ENCODE results near the gene MSL3B.

MSL3B gene

DNA sequence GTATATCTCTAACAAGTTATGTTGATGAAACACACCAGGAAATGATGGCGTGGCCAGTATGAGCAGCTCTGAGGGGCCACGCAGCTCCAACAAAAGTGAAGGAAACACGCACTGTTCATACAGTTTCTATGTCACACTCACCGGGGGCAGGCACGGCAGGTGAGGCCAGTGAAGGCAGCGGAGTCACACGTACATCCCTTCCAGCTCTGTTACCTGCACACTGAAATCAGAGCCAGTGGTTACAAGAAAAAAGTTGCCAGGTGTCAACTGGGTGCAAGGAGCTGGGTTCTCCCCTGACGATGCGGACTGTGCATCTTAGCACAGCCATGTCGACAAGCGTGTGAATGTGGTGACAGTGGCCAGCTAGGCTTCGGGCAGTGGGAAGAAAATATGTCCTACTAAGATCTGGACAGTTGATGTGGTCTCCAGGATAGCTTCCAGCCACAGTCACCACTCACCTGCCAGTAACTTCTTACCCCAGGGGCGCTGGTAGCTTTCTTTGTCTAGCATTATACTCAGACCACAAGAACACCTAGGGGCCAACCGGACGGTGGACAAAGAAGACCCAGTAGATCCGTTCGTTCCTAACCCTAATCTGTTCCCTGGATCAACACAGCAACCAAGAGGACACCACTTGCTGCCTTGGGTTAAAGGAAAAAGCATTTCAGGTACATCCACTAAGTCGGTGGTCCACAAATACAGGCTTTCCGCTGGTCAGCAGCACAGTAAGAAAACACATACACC, 23.9 kb downstream of the MSL3B start:
- no peaks in the 10 kb centered on the region for H3K9me3 ChIP-seq (ENCODE audit: low read length)
- H3K4me1 ChIP-seq (ENCODE audit: low read length) = no peaks in the 10 kb centered on the region
- H3K36me3 ChIP-seq (ENCODE audit: insufficient read depth, low read length) = peaks cover 51% of the 10 kb centered on the region; the same call in 1 of the 2 replicates
- H3K9ac ChIP-seq (ENCODE audit: low read length) = no peak overlapping the region
- no peak overlapping the region for H3K4me2 ChIP-seq (ENCODE audit: low read depth, low read length, poor library complexity, severe bottlenecking)
- H4K20me1 ChIP-seq (ENCODE audit: insufficient read depth, low read depth, low read length) = no peaks in the 10 kb centered on the region
- DNase-seq = no peak
- H3K9me2 ChIP-seq (replicated peaks; ENCODE audit: insufficient read depth, low read length) = no peaks in the 10 kb centered on the region
- no peak overlapping the region for H3K27ac ChIP-seq (ENCODE audit: low read length)
- no peak overlapping the region for H2AFZ ChIP-seq (ENCODE audit: low read length)
- H3K4me3 ChIP-seq (ENCODE audit: low read length) = no peak overlapping the region
- peaks cover 48% of the 10 kb centered on the region for H3K79me2 ChIP-seq (ENCODE audit: low read length)
- H3K27me3 ChIP-seq (ENCODE audit: low read length) = no peaks in the 10 kb centered on the region

DNA sequence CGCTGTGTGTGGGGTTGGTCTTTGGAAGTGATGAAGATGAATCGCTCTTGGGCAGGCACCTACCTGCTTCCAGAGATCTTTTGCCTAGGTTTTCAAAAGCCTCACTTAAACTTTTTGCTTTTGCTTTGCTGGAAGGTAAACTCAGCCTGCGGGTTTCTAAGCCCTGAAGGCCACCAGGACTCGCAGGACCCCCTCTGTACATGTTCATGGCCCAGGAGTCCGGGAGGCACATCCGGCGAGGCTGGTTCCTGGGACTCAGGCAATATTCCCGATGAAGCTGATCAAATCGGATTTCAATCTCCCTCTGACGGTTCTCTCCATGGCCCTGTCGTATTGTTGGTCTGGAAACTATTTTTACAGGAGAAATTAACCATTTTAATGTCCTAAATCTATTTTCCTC, 27.0 kb downstream of the MSL3B start:
- Histone ChIP-seq H3K4me2 (ENCODE audit: low read depth, low read length, poor library complexity, severe bottlenecking) (no peak overlapping the region), H3K36me3 (ENCODE audit: insufficient read depth, low read length) (peaks cover 69% of the 10 kb centered on the region), H3K9me2 (replicated peaks; ENCODE audit: insufficient read depth, low read length) (no peaks in the 10 kb centered on the region)

DNA sequence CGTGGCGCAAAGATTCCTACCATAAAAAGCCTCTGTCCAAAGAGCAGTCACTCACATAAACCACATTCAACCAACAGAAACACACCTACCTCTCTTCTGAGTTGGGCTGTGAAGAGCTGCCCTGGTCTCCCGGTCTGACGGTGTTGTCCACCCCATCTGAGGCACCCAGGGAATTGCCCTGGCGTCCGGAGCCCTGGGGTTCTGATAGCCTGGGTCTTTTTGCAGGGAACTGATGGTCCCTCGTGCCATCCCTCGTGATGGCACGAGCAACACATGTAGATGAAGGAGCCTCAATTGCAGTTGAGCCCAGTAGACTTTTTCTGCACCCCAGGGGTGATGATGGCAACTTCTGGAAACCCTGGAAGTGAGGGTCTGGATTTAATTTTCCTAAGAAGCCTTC, 27.7 kb downstream of the MSL3B start:
- DNase-seq = no peak
- Histone ChIP-seq H3K4me3 (ENCODE audit: low read length) (no peak overlapping the region), H3K79me2 (ENCODE audit: low read length) (peaks cover 65% of the 10 kb centered on the region), H3K36me3 (ENCODE audit: insufficient read depth, low read length) (peaks cover 75% of the 10 kb centered on the region), H4K20me1 (ENCODE audit: insufficient read depth, low read depth, low read length) (no peaks in the 10 kb centered on the region), H3K9me2 (replicated peaks; ENCODE audit: insufficient read depth, low read length) (no peaks in the 10 kb centered on the region), H3K4me1 (ENCODE audit: low read length) (peaks cover 4% of the 10 kb centered on the region; the same call in 1 of the 2 replicates), H2AFZ (ENCODE audit: low read length) (no peak overlapping the region), H3K9ac (ENCODE audit: low read length) (no peak overlapping the region), H3K9me3 (ENCODE audit: low read length) (no peaks in the 10 kb centered on the region), H3K27me3 (ENCODE audit: low read length) (no peaks in the 10 kb centered on the region), H3K4me2 (ENCODE audit: low read depth, low read length, poor library complexity, severe bottlenecking) (no peak overlapping the region), H3K27ac (ENCODE audit: low read length) (no peak overlapping the region)

More for the DNA sequence above, 27.0 kb downstream of the MSL3B start:
- DNase-seq = no peak
- no peaks in the 10 kb centered on the region for H3K9me3 ChIP-seq (ENCODE audit: low read length)
- no peak overlapping the region for H2AFZ ChIP-seq (ENCODE audit: low read length)
- H3K27ac ChIP-seq (ENCODE audit: low read length) = no peak overlapping the region
- no peaks in the 10 kb centered on the region for H3K27me3 ChIP-seq (ENCODE audit: low read length)
- no peaks in the 10 kb centered on the region for H4K20me1 ChIP-seq (ENCODE audit: insufficient read depth, low read depth, low read length)
- H3K79me2 ChIP-seq (ENCODE audit: low read length) = peaks cover 65% of the 10 kb centered on the region
- no peaks in the 10 kb centered on the region for H3K4me1 ChIP-seq (ENCODE audit: low read length)
- H3K9ac ChIP-seq (ENCODE audit: low read length) = no peak overlapping the region
- no peak overlapping the region for H3K4me3 ChIP-seq (ENCODE audit: low read length)

DNA sequence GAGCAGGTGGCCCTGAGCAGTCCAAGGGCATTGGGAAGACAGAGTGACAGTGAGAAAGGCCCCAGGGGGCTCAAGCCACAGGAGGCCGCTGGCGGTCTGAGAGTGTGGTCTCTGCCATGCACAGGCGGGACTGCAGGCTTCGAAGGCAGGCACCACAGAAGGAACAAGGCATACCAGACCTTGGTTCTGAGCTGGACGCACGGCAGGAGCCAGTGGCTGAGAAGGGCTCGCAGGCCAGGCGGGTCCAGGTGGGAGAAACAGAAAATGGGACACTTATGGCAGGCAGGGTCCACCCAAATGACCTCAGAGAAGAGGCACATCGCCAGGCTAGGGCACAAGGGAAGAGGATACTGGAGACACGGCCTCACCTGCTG, 28.8 kb downstream of the MSL3B start:
- no peaks in the 10 kb centered on the region for H3K9me2 ChIP-seq (replicated peaks; ENCODE audit: insufficient read depth, low read length)
- DNase-seq = no peak
- H3K79me2 ChIP-seq (ENCODE audit: low read length) = peaks cover 65% of the 10 kb centered on the region
- no peak overlapping the region for H3K27ac ChIP-seq (ENCODE audit: low read length)
- H2AFZ ChIP-seq (ENCODE audit: low read length) = no peak overlapping the region
- H3K4me1 ChIP-seq (ENCODE audit: low read length) = peaks cover 13% of the 10 kb centered on the region
- H3K36me3 ChIP-seq (ENCODE audit: insufficient read depth, low read length) = peaks cover 79% of the 10 kb centered on the region
- no peak overlapping the region for H3K9ac ChIP-seq (ENCODE audit: low read length)
- H3K4me3 ChIP-seq (ENCODE audit: low read length) = no peak overlapping the region
- H4K20me1 ChIP-seq (ENCODE audit: insufficient read depth, low read depth, low read length) = no peaks in the 10 kb centered on the region
- no peaks in the 10 kb centered on the region for H3K9me3 ChIP-seq (ENCODE audit: low read length)
- no peaks in the 10 kb centered on the region for H3K27me3 ChIP-seq (ENCODE audit: low read length)
- no peak overlapping the region for H3K4me2 ChIP-seq (ENCODE audit: low read depth, low read length, poor library complexity, severe bottlenecking)

DNA sequence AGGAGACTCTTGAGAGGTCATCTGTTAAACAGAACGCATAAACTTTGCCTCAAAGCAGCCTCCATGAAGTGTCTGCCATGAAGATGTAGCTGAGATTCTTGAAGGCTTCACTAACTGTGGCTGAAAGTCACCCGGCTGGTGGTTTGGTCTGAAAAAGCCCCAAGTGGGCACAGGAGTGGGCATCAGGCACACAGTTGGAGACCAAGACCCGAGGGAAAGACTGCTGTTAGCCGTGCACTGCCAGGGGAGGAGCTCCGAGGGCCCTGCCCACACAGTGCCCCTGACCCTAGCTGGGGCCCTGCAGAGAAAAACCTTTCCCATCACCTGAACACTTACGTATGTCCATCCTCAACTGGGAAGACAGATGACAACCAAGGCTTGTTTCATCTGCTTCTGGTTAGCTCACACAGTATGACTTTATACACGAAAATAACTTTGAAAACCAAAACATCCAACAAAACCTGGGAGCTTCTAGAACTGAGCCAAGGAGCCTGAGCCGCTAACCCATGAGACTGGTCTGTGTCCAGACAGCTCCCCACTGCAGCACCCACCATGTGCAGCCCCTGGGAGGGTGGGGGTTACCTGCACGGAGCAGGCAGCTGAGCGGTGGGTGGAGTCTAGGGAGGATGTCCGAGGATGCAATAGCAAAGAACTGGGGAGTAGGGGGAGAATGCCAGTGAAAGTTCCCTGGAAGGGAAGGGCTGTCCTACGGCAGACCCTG, 29.3 kb downstream of the MSL3B start:
- H3K4me3 ChIP-seq (ENCODE audit: low read length) = no peak overlapping the region
- H3K9me3 ChIP-seq (ENCODE audit: low read length) = no peaks in the 10 kb centered on the region
- no peak overlapping the region for H3K27ac ChIP-seq (ENCODE audit: low read length)
- no peak overlapping the region for H2AFZ ChIP-seq (ENCODE audit: low read length)
- H3K27me3 ChIP-seq (ENCODE audit: low read length) = no peaks in the 10 kb centered on the region
- peaks cover 60% of the 10 kb centered on the region for H3K79me2 ChIP-seq (ENCODE audit: low read length)
- no peak overlapping the region for H3K9ac ChIP-seq (ENCODE audit: low read length)
- H3K4me2 ChIP-seq (ENCODE audit: low read depth, low read length, poor library complexity, severe bottlenecking) = no peak overlapping the region
- no peaks in the 10 kb centered on the region for H3K9me2 ChIP-seq (replicated peaks; ENCODE audit: insufficient read depth, low read length)
- DNase-seq = no peak
- no peaks in the 10 kb centered on the region for H4K20me1 ChIP-seq (ENCODE audit: insufficient read depth, low read depth, low read length)
- peaks cover 79% of the 10 kb centered on the region for H3K36me3 ChIP-seq (ENCODE audit: insufficient read depth, low read length)
- H3K4me1 ChIP-seq (ENCODE audit: low read length) = peaks cover 17% of the 10 kb centered on the region

DNA sequence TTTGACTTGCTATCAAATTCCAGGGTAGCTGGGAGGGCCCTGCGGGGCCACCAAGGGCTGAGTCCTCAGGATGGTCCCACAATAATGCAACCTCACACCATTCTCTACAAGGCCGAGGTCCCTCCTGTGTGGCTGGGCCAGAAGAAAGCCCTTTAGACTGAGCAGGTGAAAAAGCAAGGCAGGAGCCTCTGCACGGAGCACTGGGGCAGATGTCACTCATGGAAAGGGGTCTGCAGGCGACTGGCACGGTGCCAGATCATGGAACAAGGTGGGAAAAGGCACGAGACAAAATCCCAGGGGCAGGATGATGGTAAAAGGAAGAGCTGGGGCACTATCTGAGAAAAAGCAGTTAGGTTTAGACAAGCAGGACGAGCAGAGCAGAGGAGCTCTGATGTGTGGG, 29.9 kb downstream of the MSL3B start:
- no peaks in the 10 kb centered on the region for H3K27me3 ChIP-seq (ENCODE audit: low read length)
- no peaks in the 10 kb centered on the region for H3K9me2 ChIP-seq (replicated peaks; ENCODE audit: insufficient read depth, low read length)
- no peak overlapping the region for H3K9ac ChIP-seq (ENCODE audit: low read length)
- DNase-seq = no peak
- H3K36me3 ChIP-seq (ENCODE audit: insufficient read depth, low read length) = peaks cover 73% of the 10 kb centered on the region
- H4K20me1 ChIP-seq (ENCODE audit: insufficient read depth, low read depth, low read length) = no peaks in the 10 kb centered on the region
- H3K79me2 ChIP-seq (ENCODE audit: low read length) = peaks cover 60% of the 10 kb centered on the region
- H3K4me2 ChIP-seq (ENCODE audit: low read depth, low read length, poor library complexity, severe bottlenecking) = no peak overlapping the region
- H3K9me3 ChIP-seq (ENCODE audit: low read length) = no peaks in the 10 kb centered on the region
- H3K27ac ChIP-seq (ENCODE audit: low read length) = no peak overlapping the region
- H3K4me3 ChIP-seq (ENCODE audit: low read length) = no peak overlapping the region
- no peak overlapping the region for H2AFZ ChIP-seq (ENCODE audit: low read length)
- peaks cover 19% of the 10 kb centered on the region for H3K4me1 ChIP-seq (ENCODE audit: low read length)

DNA sequence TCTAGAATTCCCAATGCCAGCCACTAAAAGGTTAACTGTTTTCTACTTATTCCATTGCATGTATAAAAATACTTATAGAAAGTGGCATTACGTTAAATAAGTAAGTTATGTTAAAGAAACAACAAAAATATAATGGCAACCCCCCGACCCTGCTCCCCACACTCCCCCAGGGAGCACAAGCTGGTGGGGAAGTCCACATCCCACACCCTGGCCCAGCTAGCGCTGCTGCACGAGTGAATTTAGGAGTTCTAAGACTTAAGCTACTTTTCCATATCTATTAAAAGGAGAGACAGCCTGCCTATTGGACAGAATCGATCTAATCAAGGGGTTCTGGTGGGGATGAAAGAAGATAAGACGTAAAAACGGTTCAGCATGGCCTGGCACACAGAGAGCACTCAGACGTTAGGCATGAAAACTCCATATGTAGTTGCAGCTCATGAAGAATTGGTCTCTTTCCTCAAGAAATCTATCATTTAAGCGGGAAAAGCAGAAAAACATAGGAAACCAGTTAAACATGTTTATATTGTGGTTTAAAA, 30.4 kb downstream of the MSL3B start:
- no peaks in the 10 kb centered on the region for H4K20me1 ChIP-seq (ENCODE audit: insufficient read depth, low read depth, low read length)
- no peak for DNase-seq
- H3K4me2 ChIP-seq (ENCODE audit: low read depth, low read length, poor library complexity, severe bottlenecking) = no peak overlapping the region
- no peak overlapping the region for H3K27ac ChIP-seq (ENCODE audit: low read length)
- H3K36me3 ChIP-seq (ENCODE audit: insufficient read depth, low read length) = peaks cover 68% of the 10 kb centered on the region
- no peaks in the 10 kb centered on the region for H3K9me2 ChIP-seq (replicated peaks; ENCODE audit: insufficient read depth, low read length)
- peaks cover 24% of the 10 kb centered on the region for H3K4me1 ChIP-seq (ENCODE audit: low read length)
- no peak overlapping the region for H3K9ac ChIP-seq (ENCODE audit: low read length)
- no peaks in the 10 kb centered on the region for H3K27me3 ChIP-seq (ENCODE audit: low read length)
- H3K4me3 ChIP-seq (ENCODE audit: low read length) = no peak overlapping the region
- no peaks in the 10 kb centered on the region for H3K9me3 ChIP-seq (ENCODE audit: low read length)
- no peak overlapping the region for H2AFZ ChIP-seq (ENCODE audit: low read length)
- peaks cover 58% of the 10 kb centered on the region for H3K79me2 ChIP-seq (ENCODE audit: low read length)

DNA sequence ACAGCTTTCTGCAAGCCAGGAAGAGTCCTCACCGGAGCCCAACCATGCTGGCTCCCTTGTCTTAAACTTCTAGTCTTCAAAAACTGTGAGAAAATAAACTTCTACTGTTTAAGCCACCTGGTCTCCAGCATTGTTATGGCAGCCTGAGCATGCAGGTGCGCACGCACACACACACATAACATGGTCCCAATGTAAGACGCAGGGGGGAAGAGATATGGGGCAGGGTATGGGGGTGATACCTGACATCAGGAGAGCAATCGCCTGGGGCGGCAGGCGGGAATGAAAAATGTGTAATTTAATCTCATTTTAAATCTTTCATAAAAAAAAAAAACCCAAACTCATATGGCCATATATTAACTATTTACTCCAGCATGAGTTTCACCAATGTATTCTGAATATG, 31.8 kb downstream of the MSL3B start:
- no peak for DNase-seq
- H3K79me2 ChIP-seq (ENCODE audit: low read length) = peaks cover 44% of the 10 kb centered on the region
- no peak overlapping the region for H3K4me3 ChIP-seq (ENCODE audit: low read length)
- no peaks in the 10 kb centered on the region for H3K27me3 ChIP-seq (ENCODE audit: low read length)
- no peak overlapping the region for H3K4me2 ChIP-seq (ENCODE audit: low read depth, low read length, poor library complexity, severe bottlenecking)
- H4K20me1 ChIP-seq (ENCODE audit: insufficient read depth, low read depth, low read length) = no peaks in the 10 kb centered on the region
- H3K9me3 ChIP-seq (ENCODE audit: low read length) = no peaks in the 10 kb centered on the region
- H3K4me1 ChIP-seq (ENCODE audit: low read length) = peaks cover 38% of the 10 kb centered on the region
- no peak overlapping the region for H2AFZ ChIP-seq (ENCODE audit: low read length)
- H3K9ac ChIP-seq (ENCODE audit: low read length) = no peak overlapping the region
- H3K27ac ChIP-seq (ENCODE audit: low read length) = 0 out of 2 replicates have a peak overlapping the region, but pooled peaks have one; percentile 15
- H3K36me3 ChIP-seq (ENCODE audit: insufficient read depth, low read length) = peaks cover 54% of the 10 kb centered on the region
- H3K9me2 ChIP-seq (replicated peaks; ENCODE audit: insufficient read depth, low read length) = no peaks in the 10 kb centered on the region
